Measurements from ENCODE around the gene GIPC2. TPM values are rescaled to one million over a fixed set of nuclear protein-coding genes. Genes with fewer than 3 reads are reported as not detected.

Gene GIPC2
- polyA plus RNA-seq, 1 donor (not counting 4 experiments of a cell fraction or from before 2014, with no cell fraction given), result 0.28 TPM

DNA sequence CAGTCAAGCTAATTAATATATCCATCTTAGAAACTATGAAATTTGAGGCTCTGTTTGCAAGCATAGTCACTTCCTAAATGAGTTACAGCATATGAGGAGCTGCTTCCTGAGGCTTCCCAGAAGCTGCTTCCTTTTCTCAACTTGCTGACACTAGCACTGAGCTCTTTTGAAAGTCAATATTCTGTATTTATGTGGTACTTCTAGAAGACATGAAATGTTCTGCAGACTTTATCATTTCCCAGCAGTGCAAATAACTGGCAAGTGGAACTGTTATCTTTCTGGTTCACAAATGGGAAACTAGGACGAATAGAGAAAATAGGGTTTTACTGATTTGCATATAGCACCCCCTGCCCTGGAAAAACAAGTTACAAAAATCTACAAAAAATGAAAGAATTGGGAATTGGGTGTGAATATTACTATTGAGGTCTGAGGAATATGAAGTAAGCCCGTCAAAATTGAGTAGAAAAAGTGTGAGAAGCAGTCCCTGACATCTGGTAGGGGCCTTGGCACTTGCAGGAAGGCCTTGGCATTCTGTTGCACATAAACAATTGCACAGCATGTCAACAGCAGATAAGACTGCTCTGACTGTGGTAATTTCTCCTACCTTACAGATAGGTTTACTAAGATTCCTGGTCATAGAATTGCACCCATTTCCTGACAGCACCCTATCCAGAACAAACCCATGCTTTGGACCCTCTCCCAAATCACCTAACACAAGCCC lies 7.1 kb downstream of the GIPC2 start:
- H3K4me2 ChIP-seq (ENCODE audit: control insufficient read depth, extremely low read depth, insufficient read depth, low read depth, low read length), result no peak overlapping the region
- no peaks in the 10 kb centered on the region for H4K20me1 ChIP-seq (ENCODE audit: control insufficient read depth, extremely low read depth, insufficient read depth, low read length)
- dilution Hi-C loops (cut with MboI; ENCODE audit: extremely low pct_ligation_motif_present, low sequenced_read_pairs), result no loop called here
- no peak for DNase-seq (ENCODE audit: low read depth, low spot score)
- H3K9ac ChIP-seq (ENCODE audit: control insufficient read depth, extremely low read depth, insufficient read depth, low read length), result no peak overlapping the region
- H3K36me3 ChIP-seq (ENCODE audit: control insufficient read depth in 2 of 2, extremely low read depth in 1 of 2, insufficient read depth in 2 of 2, low read length in 2 of 2), result no peaks in the 10 kb centered on the region
- no peak overlapping the region for H3K27ac ChIP-seq (ENCODE audit: control insufficient read depth, insufficient read depth, low read length)
- H3K9me1 ChIP-seq (ENCODE audit: control insufficient read depth, extremely low read depth, insufficient read depth, low read length), result no peaks in the 10 kb centered on the region
- no peak overlapping the region for H2AFZ ChIP-seq (ENCODE audit: control insufficient read depth, low read length)
- no peaks in the 10 kb centered on the region for H3K27me3 ChIP-seq (ENCODE audit: control insufficient read depth, extremely low read depth, insufficient read depth, low read length)
- TF ChIP-seq CTCF (optimal IDR thresholded peaks at IDR 0.05 in 1 of 3, IDR thresholded peaks at IDR 0.05 in 1 of 3, conservative IDR thresholded peaks at IDR 0.05 in 1 of 3; ENCODE audit: extremely low read depth in 1 of 3, insufficient read depth in 2 of 3, low read length in 3 of 3), result no peak
- TF ChIP-seq EZH2 (IDR thresholded peaks at IDR 0.05; ENCODE audit: low read length), result no peak
- no peak overlapping the region for H3K4me3 ChIP-seq (ENCODE audit: control insufficient read depth in 2 of 3, extremely low read depth in 1 of 3, insufficient read depth in 2 of 3, low read depth in 1 of 3, low read length in 3 of 3)
- H3K4me1 ChIP-seq (ENCODE audit: control insufficient read depth, extremely low read depth, insufficient read depth, low read length), result no peaks in the 10 kb centered on the region
- H3K9me3 ChIP-seq (ENCODE audit: control insufficient read depth, low read depth, low read length), result no peaks in the 10 kb centered on the region
- no peaks in the 10 kb centered on the region for H3K79me2 ChIP-seq (ENCODE audit: control insufficient read depth, insufficient read depth, low read length)
- peak; percentile 39 for FAIRE-seq

DNA sequence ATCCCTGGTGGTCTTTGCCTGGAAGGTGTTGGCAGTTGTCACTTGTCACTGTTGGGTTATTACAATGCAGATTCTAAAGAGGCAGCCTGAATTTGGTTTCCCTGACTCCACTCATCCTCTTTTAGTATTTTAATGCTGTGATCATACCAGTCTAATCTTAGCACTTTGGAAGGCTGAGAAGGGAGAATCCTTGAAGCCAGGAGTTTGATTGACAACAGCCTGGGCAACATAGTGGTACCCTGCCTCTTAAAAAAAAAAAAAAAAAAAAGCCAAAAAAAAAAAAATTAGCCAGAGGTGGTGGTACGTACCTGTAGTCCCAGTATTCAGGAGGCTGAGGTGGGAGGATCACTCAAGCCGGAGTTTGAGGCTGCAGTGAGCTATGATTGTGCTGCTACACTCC lies 7.7 kb downstream of the GIPC2 start:
- Histone ChIP-seq H3K4me1 (ENCODE audit: control insufficient read depth, extremely low read depth, insufficient read depth, low read length) (no peaks in the 10 kb centered on the region), H3K4me2 (ENCODE audit: control insufficient read depth, extremely low read depth, insufficient read depth, low read depth, low read length) (no peak overlapping the region), H3K27me3 (ENCODE audit: control insufficient read depth, extremely low read depth, insufficient read depth, low read length) (no peaks in the 10 kb centered on the region), H3K9me3 (ENCODE audit: control insufficient read depth, low read depth, low read length) (no peaks in the 10 kb centered on the region), H4K20me1 (ENCODE audit: control insufficient read depth, extremely low read depth, insufficient read depth, low read length) (no peaks in the 10 kb centered on the region), H3K9me1 (ENCODE audit: control insufficient read depth, extremely low read depth, insufficient read depth, low read length) (no peaks in the 10 kb centered on the region), H3K4me3 (ENCODE audit: control insufficient read depth in 2 of 3, extremely low read depth in 1 of 3, insufficient read depth in 2 of 3, low read depth in 1 of 3, low read length in 3 of 3) (no peak overlapping the region), H2AFZ (ENCODE audit: control insufficient read depth, low read length) (no peak overlapping the region), H3K79me2 (ENCODE audit: control insufficient read depth, insufficient read depth, low read length) (no peaks in the 10 kb centered on the region), H3K9ac (ENCODE audit: control insufficient read depth, extremely low read depth, insufficient read depth, low read length) (no peak overlapping the region), H3K36me3 (ENCODE audit: control insufficient read depth in 2 of 2, extremely low read depth in 1 of 2, insufficient read depth in 2 of 2, low read length in 2 of 2) (no peaks in the 10 kb centered on the region), H3K27ac (ENCODE audit: control insufficient read depth, insufficient read depth, low read length) (no peak overlapping the region)
- dilution Hi-C loops (cut with MboI; ENCODE audit: extremely low pct_ligation_motif_present, low sequenced_read_pairs), result no loop called here
- FAIRE-seq (no peak), DNase-seq (ENCODE audit: low read depth, low spot score) (no peak)
- TF ChIP-seq EZH2 (IDR thresholded peaks at IDR 0.05; ENCODE audit: low read length), result no peak
- no peak for TF ChIP-seq CTCF (optimal IDR thresholded peaks at IDR 0.05 in 1 of 3, IDR thresholded peaks at IDR 0.05 in 1 of 3, conservative IDR thresholded peaks at IDR 0.05 in 1 of 3; ENCODE audit: extremely low read depth in 1 of 3, insufficient read depth in 2 of 3, low read length in 3 of 3)

Measured in keratinocyte (primary cell).